Skin of body (tissue), 2 donors: ENCODE results near the gene PPP2R5B. TPM values are rescaled to one million over a fixed set of nuclear protein-coding genes. Genes with fewer than 3 reads are reported as not detected.

ENCODE experiments used
- DNase-seq: peaks from one replicate; lab custom pipeline; 2025; lab: John Stamatoyannopoulos, UW
- total RNA-seq: library from RNA; depleted of rRNA; stranded (reverse); fragments of >200 nt; gene quantifications from one replicate; pipeline ENCODE4 v1.2.3, GENCODE V29; 2014

PPP2R5B gene
- total RNA-seq: 5.5 TPM

DNA sequence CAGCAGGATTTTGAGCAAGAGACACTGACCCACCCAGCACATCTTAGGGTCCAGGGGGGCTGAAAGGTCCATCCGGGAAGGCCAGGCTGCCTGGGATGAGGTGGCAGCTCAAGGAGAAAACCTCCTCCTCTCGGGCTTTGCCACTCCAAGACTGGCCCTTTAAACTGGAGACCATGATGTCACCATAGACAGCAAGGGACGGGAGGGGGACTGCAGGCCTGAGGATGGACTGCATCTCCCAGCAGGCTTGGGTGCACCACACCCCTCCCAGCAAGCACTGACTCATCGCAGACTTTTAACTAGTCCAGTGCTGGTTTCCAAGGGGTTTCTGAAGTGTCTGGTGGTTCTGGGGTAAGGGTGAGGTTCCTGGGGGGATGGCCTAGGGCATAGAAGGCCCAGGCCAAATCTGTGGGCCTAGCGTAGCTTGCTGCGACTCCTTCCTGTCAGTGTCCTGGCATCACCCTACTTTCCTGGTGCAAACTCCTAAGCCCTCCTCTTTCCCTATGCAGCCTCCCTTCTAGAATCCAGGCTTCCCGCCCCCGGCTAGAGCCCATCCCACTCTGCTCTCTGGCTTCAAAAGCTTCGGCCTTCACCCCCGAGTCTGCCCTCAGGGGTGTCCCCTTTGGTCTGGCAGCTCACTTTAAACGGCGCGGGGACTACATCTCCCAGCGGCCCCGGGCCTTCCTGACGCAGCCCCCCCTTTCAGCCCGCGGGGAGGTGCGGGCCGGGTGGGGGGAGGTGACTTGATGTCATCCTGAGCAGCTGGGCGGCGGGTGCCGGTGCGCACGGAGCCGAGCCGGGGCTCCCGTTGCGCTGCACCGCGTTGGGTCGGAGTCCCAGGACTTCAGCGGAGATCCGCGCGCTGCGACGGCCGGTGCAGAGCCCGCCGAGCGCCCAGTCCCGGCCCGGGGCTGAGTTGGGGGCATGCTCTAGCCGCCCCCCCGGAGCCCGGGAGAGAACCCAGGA lies at the start of gene PPP2R5B:
PPP2R5B (plus strand) TSS at position 746 of the 966 bp plus-strand sequence. CDS start 1,046 bp downstream, outside the sequence.
- DNase-seq: peak; percentile 95

DNA sequence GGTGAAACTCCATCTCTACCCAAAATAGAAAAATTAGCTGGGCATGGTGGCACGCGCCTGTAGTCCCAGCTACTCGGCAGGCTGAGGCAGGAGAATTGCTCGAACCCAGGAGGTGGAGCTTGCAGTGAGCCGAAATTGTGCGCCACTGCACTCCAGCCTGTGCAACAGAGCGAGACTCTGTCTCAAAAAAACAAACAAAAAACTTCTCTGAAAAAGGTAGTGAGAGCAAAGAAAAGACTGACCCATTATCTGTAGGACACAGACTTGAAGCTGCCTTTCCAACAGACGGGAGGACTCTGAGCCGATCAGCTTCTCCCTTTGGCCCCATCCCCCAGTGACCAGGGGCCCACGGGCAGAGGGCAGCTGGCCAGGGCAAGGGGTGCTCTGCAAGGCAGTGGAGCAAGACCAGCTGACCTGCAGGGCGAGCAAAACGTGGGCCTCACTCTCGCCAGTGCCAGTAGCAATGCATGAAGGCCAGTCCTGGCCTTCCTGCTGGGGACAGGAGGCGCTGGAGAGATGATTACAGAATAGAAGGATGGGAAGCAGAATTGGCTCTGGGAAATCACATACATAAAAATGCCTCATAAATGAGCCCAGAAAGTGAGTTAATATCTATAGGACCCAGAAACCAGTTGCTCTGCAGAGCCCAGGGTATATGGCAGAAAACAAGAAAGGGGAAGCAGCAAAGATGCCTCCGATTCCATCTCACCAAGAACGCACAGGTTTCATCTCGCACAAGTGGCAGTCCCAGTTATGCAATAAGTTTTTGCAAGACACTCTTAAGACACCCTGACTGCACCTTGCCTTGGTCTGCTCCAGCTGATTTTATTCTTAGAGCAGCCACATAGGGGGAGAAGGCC lies 48.9 kb upstream of the PPP2R5B start:
- no peak for DNase-seq

DNA sequence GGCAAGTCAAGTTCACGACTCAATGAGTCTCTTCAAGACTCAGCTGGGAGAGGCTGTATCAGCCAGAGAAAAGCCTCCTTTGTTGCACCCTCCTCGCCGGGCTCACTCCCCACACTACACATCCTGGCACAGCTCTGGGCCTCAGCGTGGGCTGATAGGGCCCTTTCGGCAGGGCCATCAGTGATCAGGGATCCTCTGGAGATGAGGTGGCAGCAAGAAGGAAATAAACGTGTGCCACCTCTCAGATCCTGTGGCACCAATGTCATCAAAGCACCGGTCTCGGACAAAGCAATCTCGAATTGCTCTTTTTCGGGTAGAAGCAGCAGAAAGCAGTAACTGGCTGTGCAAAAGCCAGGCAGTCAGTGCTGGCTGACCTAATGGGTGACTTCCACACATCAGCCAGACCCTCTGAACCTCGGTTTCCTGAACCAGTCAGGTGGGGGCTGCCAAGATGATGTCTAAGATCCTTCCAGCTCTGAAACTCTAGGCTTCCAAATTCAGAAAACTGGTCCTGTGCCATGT lies 48.2 kb upstream of the PPP2R5B start:
- DNase-seq: no peak

DNA sequence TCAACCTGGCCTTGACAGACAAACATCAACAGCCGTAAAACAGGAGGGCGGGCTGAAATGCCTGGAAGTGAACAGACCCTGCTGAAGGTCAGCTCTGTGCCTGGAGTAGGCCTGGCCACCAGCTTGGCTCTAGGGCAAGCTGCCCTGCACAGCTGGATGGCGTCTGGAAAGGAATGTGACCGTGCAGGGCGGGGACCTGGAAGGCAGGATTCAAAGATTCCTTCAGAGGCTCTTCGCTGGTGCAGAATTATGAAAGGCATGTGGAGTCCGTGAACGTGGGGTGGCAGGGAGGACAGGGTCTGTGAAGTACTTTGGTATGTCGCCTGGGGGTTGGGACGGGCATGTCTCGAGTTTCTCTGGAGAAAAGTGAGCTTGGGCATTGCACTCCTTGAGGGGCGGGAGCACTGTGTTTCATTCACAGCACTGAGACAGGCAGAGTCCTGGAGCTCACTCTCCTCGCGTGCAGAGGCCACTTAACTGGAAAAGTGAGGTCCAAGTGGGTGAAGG lies 47.6 kb upstream of the PPP2R5B start:
- no peak for DNase-seq

DNA sequence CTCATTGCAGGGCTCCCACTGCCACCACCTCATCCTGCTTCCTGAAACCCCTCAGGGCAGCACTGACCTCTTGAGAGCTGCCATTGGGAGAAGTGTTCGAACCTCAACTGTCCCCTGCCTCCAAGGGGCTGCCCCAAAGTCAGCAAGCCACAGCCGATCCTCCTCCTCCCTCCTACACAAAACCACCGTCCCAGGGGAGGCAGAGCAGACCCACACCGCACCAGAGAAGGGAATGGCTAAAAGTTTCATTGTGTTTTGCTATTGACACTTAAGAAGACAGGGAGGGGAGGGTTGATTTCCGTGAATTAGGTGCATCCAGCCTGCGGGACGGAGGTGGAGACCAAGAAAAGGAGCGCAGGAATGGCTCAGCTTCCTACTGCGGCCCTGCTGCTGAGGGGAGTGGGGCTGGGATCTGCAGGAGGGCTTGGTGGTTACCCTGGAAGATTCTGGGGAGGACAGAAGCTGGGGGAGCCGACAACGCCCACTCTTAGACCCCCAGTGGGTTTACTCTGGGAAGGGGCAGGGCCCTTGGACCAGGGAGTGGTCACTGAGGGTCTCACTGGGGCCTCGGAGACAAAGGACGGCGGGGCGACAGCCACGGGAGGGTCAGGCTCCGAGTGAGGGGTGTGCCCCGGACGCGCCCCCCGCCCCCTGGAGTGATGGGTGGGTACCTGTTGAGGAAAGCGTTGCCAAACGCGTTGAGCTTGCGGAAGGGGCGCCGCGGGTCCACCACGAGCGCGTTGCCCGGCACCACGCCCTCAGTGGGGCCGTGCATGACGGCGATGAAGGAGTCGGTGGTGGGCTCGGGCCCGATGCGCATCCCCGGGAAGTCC lies 46.9 kb upstream of the PPP2R5B start:
- DNase-seq: no peak

DNA sequence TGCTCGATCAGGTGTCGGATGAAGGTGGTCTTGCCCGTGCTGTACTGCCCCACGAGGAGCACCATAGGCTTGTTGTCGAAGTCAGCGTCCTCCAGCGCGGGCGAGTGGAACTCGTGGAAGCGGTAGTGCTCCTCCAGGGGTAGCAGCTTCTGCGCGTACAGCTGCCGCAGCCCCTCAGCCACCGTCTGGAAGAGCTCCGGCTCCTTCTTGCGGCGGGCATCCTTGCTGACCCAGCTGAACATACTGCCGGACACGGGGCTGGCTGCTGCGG lies 46.3 kb upstream of the PPP2R5B start:
- no peak for DNase-seq

GRCh38 chr11:64878494-64879243 lies 45.8 kb upstream of the PPP2R5B start, which contains the start of gene EHD1:
EHD1 (minus strand) TSS chr11:64878621; CDS start chr11:64878464, 157 bp downstream.
- peak; percentile 98 for DNase-seq

DNA sequence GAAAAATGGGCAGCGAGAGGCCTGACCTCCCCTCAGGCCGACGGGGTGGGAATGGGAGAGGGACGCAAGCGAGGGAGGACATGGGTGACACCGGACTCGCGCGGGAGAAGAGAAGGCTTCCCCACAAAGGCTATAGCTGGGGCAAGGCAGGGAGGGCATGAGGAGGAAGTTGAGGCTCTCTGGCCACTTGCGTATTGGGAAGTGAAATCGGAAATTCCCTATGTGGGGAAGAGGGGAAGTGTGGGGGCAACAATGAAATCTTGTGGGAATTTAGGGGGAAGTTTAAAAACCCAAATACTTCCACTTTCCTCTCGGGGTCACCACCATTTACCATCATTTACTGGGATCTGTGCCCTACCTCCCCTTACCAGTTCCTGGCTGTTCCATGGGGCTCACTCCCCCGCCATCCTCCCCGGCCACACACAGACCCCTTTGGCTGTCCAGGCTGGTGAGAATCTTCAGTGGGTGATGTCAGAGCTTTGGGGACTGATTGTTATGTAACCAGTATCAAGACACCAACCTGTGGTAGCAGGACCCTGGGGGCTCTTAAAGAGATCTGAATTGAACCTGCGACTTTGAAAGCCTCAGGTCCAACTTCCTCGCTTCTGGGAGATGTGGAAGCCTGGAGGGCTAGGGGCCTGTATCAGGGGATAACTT lies 45.1 kb upstream of the PPP2R5B start:
- no peak for DNase-seq

DNA sequence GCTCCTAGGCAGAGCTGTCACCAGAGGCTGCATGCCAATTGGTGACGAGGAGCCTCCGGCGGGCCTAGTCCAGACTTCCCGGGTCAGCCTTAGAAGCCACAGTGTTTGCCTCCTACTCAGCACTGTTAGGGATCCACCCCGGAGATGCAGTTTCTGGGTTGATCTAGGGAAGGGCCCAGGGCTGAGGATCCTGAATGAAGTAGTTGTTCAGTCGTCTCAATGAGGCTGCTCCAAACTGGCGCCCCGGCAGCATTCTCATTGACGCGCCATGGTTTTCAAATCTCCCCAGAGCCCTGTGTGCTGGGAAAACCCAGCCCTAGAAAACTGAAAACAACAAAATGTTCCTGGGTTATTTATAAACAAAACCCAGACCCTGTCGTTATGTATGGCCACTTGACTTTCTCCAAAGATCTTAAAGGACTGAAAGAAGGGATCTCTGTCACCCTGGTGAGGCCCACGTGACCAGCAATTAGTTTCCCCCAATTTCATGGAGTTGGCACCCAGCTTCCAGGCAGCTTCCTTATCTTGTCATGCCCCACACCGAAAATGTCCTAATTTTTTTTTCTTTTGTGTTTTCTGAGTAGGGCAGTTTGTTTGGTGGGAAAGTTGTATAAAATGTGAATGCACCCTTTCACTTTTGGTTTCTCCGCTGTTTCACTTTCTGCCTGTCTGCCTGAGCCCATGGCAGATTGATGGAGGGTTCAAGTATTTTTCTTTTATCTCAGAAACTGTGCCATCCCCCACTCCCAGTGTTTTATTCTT lies 44.1 kb upstream of the PPP2R5B start:
- DNase-seq: no peak

GRCh38 chr11:64881476-64881875 lies 43.0 kb upstream of the PPP2R5B start:
- DNase-seq: no peak

DNA sequence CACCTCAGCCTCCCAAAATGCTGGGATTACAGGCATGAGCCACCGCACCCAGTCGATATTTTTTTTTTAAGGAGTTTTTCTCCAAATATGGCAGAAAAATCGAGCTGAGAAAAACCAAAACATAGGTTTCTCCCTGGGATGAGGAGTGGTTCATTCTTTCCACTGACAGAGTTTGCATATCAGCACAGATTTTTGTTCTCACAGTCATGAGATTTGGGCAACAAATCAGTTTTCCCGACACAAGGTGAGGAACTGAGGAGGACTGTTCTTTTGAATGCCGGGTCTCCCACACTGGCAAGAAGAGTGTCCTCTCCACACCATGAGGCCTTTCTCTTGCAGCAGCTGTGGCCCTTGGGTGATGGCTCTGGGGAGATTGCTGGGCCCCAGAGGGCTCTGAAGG lies 42.2 kb upstream of the PPP2R5B start:
- DNase-seq: no peak

DNA sequence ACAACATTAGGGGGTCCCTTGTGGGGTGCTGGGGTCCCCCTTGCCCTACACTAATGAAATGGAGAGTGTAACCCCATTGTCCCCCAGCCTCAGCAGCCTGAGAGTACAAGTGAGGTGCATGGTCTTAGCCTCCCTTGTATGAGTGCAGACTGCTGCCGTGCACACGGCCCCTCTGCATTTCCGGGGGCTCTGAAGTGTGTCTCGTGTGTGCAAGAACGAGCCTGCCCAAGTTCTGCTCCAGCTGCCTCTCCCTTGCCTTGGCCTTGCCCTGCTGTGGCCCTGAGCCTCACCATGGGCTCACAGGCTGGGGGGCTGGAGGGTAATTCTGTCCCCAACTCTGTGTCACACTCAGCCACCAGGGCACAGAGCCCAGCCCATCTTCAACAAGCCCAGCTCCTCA lies 40.9 kb upstream of the PPP2R5B start:
- DNase-seq: no peak

GRCh38 chr11:64884019-64884418 lies 40.5 kb upstream of the PPP2R5B start:
- DNase-seq: no peak

- DNase-seq: no peak
Observed at GRCh38 chr11:64885367-64886286, 38.9 kb upstream of the PPP2R5B start.

- no peak for DNase-seq
Observed at GRCh38 chr11:64887234-64887756, 37.2 kb upstream of the PPP2R5B start.

DNA sequence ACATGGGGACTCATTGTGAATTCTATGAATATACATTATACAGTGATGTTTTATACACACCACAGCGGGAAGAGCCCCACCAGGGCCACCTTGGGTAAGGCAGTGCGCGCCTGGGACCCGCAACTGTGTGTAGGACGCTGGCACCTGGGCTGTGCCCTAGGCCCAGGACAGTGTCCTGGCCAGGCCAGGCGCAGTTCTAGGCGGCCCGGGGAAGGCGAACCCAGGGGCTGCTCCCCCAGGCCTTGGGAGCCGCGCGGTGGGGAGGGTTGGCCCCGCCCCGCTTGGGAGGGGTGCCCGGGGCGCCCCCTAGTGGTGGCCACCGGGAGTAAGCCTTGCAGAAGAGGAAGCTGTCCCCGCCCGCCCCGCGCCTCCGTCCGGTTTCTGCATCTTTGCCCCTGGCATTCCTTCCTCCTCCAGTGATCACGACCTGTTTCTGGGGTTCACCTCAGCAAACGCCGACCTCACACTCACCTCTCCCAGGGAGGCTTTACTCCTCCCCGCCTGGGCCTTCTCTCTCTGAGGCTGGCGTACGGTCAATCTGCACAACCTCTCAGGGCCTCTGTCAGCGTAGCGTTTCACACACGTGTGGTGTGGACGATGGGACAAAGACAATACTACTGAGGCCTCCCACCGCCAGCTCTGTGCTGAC lies 36.6 kb upstream of the PPP2R5B start:
- no peak for DNase-seq

DNA sequence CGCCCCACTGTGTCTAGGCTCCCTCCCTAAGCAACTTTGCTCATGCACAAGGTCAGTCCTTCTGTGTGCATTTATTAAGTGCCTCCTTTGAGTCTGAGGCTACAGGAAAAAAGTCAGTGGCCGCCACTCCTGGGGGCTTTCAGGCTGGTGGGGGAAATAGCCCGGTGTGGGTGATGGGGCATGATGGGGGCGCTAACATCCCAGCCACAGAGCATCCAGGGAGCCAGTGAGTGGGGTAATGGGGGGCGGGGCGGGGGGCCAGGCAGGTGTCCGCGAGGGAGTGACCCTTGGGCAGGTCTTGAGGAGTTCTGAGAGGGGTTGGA lies 36.1 kb upstream of the PPP2R5B start:
- no peak for DNase-seq
